GM18951 (cell line): ENCODE data around the gene CAPN13.

ENCODE experiments used
- POLR2A ChIP-seq: IDR thresholded peaks from 4 replicates; pipeline ENCODE4 v1.6.1; 2011; ENCODE audit warnings: mild to moderate bottlenecking; ENCODE audit not compliant: insufficient read length, insufficient read depth; ENCODE audit errors: extremely low read depth
- in situ Hi-C: fragments of 300-500 bp; cut with MboI; formaldehyde crosslinking; loops from one replicate; pipeline ENCODE4 v1.12.0; 2022; ENCODE audit warnings: low sequenced_read_pairs, mixed read lengths, inconsistent platforms; ENCODE audit not compliant: unreplicated experiment

CAPN13 gene

DNA sequence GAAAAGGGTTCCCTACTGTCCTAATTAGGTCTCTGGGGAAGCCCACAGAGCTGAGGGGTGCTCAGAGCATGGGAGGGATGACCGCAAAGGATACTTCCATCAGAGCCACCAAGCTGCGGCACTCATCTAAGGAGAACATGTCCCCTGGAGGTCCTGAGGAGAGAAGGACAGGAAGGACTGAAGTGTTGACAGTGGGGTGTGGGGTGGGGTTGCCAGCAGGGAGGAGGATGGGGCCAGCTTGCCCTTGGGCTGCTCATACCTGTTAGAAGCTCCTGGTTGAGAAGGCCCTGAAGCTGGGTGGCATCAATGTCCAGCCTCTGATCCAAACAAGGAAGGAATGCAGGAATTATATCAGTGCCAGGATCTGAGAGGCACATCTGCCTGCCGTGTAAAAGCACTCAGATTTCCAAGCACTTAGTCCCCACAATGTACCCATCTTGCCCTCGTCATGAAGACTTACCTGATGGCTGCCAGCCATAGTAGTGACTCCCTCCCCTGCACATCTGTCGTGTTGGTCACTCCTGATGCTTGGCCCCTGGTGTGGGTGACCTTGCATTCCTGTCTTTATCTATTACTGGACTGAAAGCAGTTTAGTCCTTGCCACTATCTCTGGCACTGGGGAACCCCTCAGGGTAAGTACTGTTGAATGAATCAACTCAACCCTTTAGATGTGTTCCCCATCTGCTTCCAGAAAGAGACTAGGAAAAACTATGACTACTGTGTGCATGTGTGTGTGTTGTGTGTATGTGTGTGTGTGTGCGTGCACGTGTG is 68.9 kb downstream of the CAPN13 start:
- in situ Hi-C loops = no loop called here
- TF ChIP-seq POLR2A = no peak

DNA sequence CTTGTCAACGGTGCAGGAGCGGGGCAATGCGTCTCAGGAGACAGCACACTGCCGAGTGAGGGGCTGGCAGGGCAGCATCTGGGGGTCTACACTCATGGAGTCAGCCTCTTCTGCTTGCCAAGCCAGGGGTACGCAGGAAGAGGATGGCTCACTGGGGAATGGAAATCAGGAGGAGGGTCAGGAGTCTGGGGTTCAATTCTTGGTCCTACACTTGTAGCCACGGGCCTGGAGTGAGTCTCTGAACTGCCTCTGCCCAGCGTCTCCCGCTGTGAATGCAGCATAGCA is 70.0 kb downstream of the CAPN13 start:
- in situ Hi-C loops = no loop called here
- TF ChIP-seq POLR2A = no peak

DNA sequence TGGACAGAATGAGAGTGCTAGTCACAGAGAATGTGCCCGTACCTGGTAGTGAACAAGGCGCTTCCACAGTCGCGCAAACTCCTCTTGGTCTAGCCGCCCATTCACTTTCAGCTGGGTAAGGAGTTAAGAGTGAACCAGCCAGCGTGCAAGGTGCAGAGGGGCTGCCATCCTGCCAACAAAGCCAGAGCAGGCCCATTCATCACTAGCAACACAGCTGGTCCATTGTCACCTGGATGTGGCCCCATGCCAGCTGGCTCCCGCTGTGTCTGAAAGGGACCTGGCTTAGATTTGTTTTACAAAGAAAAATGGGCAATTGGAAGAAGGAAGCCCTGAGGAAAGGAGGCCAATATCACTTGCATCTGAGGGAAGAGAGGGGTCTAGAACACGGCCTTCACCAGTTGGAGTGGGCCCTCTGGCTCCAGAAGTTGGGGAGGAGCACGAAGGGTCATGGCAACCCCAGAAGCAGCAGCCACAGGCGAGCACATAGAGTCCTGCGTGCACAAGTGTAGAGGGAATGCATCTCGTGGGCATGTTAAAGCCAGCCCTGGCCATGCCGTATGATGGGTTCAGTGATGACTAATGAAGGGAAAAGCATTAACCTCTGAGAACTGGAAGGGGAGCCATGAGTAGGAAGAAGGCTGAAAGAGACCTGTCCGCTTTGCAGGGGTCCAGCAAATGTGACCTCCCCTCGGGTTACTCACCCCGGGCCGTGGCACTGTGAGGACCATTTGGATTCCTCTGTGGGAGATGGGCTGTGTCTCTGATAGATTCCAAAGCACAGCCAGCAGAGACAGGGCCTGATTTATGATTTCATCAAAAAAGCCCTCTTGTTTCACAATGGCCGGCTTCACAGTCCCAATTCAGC is 70.6 kb downstream of the CAPN13 start:
- TF ChIP-seq POLR2A = no peak
- in situ Hi-C loops = no loop called here

DNA sequence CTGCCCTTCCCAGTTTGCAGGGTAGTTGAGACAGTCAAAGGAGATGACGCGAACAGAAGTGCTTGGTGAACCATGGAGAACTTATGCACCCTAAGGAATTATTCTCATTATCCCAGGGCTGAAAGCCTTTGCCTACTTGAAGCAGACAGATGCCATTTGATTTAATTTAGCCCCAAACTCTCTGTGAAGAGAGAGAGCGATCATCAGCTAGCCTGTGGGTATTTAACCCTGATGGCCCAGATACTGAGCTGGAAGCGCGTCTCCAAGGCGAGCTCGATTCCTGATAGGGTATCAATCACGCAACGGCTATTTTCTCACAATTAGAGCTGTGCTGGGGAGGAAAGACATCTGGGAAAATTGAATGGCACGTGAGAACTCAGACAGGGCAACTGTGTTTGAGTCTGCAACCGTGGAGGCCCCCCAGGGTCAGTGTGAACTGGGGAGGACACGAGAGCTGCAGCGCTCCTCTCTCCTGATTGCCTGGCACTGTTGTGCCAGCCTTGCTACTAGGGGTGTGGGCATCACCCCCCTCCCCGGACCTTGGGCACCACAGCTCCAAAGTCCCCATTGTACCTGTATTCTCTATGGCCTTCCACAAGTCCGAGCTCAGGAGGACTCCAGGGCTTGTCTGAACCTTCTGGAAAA is 73.2 kb downstream of the CAPN13 start:
- in situ Hi-C loops = no loop called here
- no peak for TF ChIP-seq POLR2A

DNA sequence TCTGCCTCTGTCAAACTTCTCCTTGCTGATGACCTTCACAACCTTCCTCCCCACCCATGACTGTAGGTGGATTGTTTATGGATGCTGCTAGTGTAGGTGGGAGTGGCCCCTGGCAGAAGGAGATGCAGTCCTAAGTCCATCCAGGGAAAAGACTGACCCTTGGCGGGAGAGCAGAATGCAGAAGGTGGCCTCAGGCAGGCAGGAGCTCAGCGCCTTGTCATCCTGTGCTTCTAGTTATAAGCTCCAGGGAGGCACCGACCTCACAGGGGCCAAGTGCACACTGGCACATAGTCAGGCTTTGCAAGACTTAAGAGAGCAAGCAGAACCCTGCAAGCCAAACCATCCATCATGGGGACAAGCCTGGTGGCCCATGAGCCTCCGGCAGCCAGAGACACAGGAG is 74.4 kb downstream of the CAPN13 start:
- in situ Hi-C loops = no loop called here
- no peak for TF ChIP-seq POLR2A

DNA sequence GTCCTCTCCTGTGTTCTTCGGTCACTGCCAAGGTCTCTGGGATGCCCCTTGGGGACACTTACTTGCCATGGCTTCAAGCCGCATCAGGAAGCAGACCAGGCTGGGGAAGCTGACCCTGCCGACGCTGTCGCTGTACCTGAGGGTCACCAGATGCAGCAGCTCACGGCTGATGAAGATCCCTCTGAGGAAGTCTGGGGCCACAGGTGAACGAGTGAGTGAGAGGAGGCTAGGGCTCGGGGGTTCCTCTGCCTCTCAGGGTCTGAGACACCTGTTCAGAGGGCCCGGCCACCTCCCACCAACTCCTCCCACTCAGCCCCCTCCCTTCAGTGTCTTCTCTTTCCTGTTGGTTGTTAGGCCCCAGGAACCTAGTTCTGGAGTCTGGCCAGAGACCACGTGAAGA is 74.9 kb downstream of the CAPN13 start:
- in situ Hi-C loops = no loop called here
- no peak for TF ChIP-seq POLR2A

DNA sequence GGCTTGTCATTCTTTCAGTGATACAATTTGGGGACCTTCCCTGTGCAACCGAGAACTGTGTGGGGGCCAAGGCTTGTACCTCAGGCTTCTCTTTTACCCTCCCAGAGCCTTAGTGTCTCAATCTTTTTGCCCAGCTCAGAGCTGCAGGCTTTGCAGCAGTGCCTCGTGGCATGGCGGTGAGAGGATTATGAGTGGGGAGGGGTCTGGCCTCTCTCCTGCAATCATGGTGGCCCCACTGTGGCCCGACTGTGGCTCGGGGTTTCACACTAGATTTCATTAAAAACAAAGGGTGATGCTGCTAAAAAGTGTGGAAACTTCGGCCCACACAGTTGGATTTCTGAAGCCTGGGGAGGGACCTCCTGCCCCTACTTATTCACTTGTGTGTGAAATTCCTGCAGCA is 75.5 kb downstream of the CAPN13 start:
- in situ Hi-C loops = no loop called here
- TF ChIP-seq POLR2A = no peak

DNA sequence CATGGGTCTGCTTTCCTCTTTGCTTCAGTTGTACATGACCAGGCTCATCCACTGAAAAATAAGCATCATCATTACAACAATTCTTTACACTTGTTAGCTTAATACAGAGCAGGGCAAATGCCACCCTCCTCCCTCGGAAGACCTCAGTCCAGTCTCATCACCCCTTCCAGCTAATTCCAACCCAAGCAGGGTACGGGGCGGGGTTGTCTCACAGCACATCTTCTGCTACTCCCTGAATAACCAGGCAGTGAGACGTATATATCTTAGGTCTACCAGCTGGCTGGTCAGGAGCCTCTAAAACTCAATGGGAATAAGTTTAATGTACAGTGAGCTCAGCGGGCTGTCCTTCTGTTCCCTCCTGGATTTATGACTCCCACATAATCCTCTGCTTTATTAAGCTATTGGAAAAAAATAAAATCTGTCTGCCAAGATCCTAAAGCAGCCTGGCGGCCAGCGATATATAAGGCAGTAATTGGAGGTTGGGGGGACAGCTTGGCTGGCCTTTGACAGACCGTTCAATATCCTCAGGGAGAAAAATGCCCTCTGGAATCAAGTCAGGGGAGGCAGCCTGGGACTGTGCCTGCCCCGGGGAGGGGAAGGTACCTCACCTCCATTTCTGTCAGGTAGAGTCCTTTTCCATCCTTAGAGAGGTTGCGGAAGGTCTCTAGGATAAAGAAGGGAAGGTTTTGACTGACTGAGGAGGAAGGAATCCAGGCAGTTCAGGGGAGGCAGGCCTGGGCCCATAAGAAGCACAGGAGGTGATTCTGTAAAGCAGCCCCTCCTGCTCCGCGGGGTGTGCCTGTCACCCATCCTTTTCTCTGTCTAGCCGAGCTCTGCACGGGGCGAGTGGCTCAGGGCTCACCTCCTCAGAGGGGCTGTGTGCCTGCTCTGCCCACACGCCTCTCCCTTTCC is 76.3 kb downstream of the CAPN13 start:
- TF ChIP-seq POLR2A = no peak
- in situ Hi-C loops = no loop called here

DNA sequence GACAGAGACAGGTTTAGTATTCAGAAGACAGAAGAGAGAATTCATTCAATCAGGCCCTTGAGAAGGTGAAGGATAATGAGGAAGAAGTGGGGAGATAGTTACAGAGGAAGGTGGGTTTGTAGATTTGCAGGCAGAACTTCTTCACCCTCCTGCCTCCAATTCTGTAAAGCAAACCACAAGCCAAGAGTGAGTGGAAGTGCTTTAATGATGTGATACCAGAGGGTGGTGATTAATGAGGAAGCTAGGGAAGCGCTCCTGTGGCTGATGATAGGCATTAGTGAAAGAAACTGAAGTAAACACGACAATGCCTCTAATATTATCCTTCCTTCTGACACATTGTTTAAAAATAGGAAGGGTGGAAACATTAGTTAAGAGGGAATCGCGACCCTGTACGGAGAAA is 78.2 kb downstream of the CAPN13 start:
- in situ Hi-C loops = no loop called here
- no peak for TF ChIP-seq POLR2A

DNA sequence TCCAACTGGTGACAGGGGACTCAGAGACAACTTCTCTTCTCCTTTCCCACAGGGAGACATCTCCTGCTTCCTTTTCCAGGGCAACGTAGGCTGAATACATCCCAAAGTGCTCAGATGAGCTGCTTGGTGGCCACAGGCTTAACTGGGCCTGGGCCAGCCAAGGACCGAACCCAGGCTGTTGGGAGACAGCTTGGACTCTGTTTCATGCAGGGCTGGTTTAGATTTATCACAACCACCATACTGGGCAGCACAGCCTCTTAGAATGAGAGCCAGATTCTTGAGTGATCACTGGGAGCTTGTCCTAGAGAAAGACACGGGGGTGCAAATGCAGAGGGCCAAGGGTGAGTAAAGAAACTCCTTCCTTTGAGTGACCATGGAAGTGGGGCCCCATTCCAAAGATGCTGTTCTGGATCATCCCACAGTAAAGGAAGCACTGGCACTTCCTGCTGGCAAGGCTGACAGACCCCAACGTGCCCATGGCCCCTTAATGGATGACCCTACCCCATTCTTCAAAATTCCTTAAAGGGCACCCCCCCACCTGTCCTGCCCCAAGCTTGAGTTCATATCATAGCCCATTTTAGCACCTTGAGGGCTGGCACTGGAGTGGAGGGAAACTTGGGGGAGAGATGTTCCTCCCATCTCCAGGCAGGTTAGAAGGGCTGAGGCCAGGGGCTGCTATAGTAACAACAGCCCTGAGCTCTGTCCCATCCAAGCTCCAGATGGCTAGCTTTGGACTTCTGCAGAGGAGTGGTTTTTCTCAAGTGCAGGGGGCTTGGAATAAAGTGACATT is 84.1 kb downstream of the CAPN13 start:
- TF ChIP-seq POLR2A = no peak
- in situ Hi-C loops = loop anchor here (25.0 kb wide), 1 partner anchor 439 kb away; no protein-coding TSS in a partner anchor

DNA sequence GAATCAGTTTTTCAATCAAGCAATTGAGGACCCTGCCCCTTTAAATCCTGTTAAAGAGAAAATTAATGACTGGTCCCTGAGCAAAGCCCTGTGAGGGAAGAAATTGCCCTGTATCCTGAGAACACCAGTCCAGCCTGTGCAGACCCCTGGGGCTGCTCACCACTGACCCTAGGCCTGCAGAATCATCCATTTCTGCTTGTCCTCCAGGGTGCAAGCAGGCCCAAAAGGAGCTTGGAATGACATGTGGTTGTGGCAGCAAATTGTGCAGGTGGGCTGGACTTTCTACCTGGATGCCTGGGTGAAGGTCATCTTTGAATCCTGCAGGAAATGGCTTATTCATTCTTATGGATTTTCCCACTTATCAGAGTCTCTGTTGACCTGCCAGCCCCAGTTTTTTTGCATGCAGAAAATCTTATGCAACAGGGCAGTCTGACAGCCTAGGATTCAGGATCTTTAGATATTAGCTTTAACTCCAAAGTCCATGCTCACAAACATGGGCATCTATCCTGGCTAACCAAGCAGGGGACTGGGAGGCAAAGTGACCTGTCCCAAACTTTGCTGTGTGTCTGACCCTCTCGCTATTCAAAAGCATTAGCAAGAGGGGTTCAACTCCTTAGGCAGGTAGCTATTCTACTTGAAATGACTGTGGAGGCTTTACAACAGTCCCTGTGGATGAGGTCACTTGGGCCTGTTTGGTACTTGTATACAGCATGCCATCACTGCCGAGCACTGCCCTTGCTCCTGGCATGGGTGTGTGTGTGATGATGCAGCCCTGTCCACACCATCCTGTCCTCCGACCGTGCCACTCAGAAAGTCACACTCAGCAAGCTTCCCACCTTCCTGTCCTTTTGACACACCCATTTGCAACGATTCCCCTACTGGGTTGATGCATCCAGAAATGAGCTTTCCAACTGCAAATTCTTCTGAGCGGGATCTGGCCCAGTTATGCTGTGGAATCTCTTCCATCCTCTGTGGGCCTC is 85.3 kb downstream of the CAPN13 start:
- no peak for TF ChIP-seq POLR2A
- in situ Hi-C loops = loop anchor here (25.0 kb wide), 1 partner anchor 440 kb away; no protein-coding TSS in a partner anchor
